Measurements from ENCODE around the gene NFIX.

GRCh38 chr19:13095393-13095784 lies 100.1 kb downstream of the NFIX start:
- TF ChIP-seq CTCF (IDR thresholded peaks at IDR 0.05; ENCODE audit: borderline replicate concordance, extremely low read depth, low read length, poor library complexity, severe bottlenecking) = no peak
- no peak for TF ChIP-seq EZH2 (IDR thresholded peaks at IDR 0.05; ENCODE audit: borderline replicate concordance, low read depth, low read length, severe bottlenecking)
